Non-pigmented ciliary epithelial cell (primary cell): ENCODE results near the gene OPN3.
A peak's percentile ranks its signal among the peaks of the same experiment; 100 is the strongest.
"Not testable (repeated sequence)": the region's sequence is repeated elsewhere in the genome, so short reads cannot be mapped to it uniquely, and the experiment has no call there.

Experiments
- DNase-seq: peaks from one replicate; pipeline ENCODE4 v3.0.0-alpha.2; 2010; ENCODE audit warnings: low read depth

Gene OPN3

GRCh38 chr1:241640149-241640866, at the start of gene OPN3, which contains the start of gene CHML:
Gene OPN3 (minus strand): TSS chr1:241640369. CDS start chr1:241640254, 115 bp downstream.
Gene CHML (minus strand): TSS chr1:241640369. CDS start chr1:241635766, 4,603 bp downstream.
- no peak for DNase-seq

GRCh38 chr1:241688940-241689368, 48.8 kb upstream of the OPN3 start:
- DNase-seq = peak; percentile 52

GRCh38 chr1:241684108-241684507, 43.9 kb upstream of the OPN3 start:
- DNase-seq = no peak

GRCh38 chr1:241682921-241683320, 42.8 kb upstream of the OPN3 start:
- DNase-seq = no peak

GRCh38 chr1:241681861-241682448, 41.8 kb upstream of the OPN3 start:
- not testable (repeated sequence) for DNase-seq

GRCh38 chr1:241679961-241680360, 39.8 kb upstream of the OPN3 start:
- DNase-seq = no peak

GRCh38 chr1:241679404-241679803, 39.2 kb upstream of the OPN3 start:
- no peak for DNase-seq

GRCh38 chr1:241678536-241678935, 38.4 kb upstream of the OPN3 start:
- no peak for DNase-seq

GRCh38 chr1:241677201-241677600, 37.0 kb upstream of the OPN3 start:
- peak; percentile 1 for DNase-seq

- no peak for DNase-seq
Measured at GRCh38 chr1:241675983-241676382, 35.8 kb upstream of the OPN3 start.

- DNase-seq = no peak
Measured at GRCh38 chr1:241674805-241675384, 34.7 kb upstream of the OPN3 start.

- no peak for DNase-seq
Measured at GRCh38 chr1:241672301-241672700, 32.1 kb upstream of the OPN3 start.

- DNase-seq = no peak
Measured at GRCh38 chr1:241666419-241666818, 26.2 kb upstream of the OPN3 start.

- no peak for DNase-seq
Measured at GRCh38 chr1:241660424-241660972, 20.3 kb upstream of the OPN3 start.

GRCh38 chr1:241659016-241659415, 18.8 kb upstream of the OPN3 start:
- DNase-seq = not testable (repeated sequence)

GRCh38 chr1:241658081-241658793, 18.1 kb upstream of the OPN3 start:
- no peak for DNase-seq

- DNase-seq = no peak
Measured at GRCh38 chr1:241654641-241655040, 14.5 kb upstream of the OPN3 start.

- no peak for DNase-seq
Measured at GRCh38 chr1:241654019-241654418, 13.8 kb upstream of the OPN3 start.

- DNase-seq = no peak
Measured at GRCh38 chr1:241652012-241652411, 11.8 kb upstream of the OPN3 start, which contains the start of gene WDR64. Gene WDR64 (plus strand): TSS chr1:241652281. CDS start chr1:241652485, 204 bp downstream.

- no peak for DNase-seq
Measured at GRCh38 chr1:241648159-241648558, 8.0 kb upstream of the OPN3 start.

GRCh38 chr1:241647658-241648057, 7.5 kb upstream of the OPN3 start:
- no peak for DNase-seq

- DNase-seq = no peak
Measured at GRCh38 chr1:241646201-241646600, 6.0 kb upstream of the OPN3 start.
